Upper lobe of left lung (tissue), 6 donors: Measurements from ENCODE around the gene DPP4. TPM values are rescaled to one million over a fixed set of nuclear protein-coding genes. Genes with fewer than 3 reads are reported as not detected.
A peak's percentile ranks its signal among the peaks of the same experiment; 100 is the strongest.
"Not testable (repeated sequence)": the region's sequence is repeated elsewhere in the genome, so short reads cannot be mapped to it uniquely, and the experiment has no call there.

Source experiments
- ATAC-seq, 2 donors: fragments of 200-7000 bp; cut with Tn5 transposase; one replicate each; pipeline ENCODE4 v1.9.1; 2022; ENCODE audit warnings: mild to moderate bottlenecking in 2 of 2, moderate library complexity in 2 of 2; ENCODE audit not compliant: low FRiP score in 2 of 2
- DNase-seq, 2 donors: peaks; one replicate each; pipeline ENCODE4 v3.0.0-alpha.2; 2019 to 2020
- H3K27ac ChIP-seq, 4 donors: fragments of 200-600 bp; sonication (generic); one replicate each; pipeline ENCODE4 v1.5.1; 2016 to 2019
- H3K27me3 ChIP-seq, 4 donors: fragments of 200-600 bp; sonication (generic); one replicate each; pipeline ENCODE4 v1.5.1; 2017 to 2019
- H3K36me3 ChIP-seq, 4 donors: fragments of 200-600 bp; sonication (generic); one replicate each; pipeline ENCODE4 v1.5.1; 2016 to 2019
- H3K4me1 ChIP-seq, 4 donors: fragments of 200-600 bp; sonication (generic); one replicate each; pipeline ENCODE4 v1.5.1; 2018 to 2019
- H3K4me3 ChIP-seq, 4 donors: fragments of 200-600 bp; sonication (generic); one replicate each; pipeline ENCODE4 v1.5.1; 2017 to 2019; ENCODE audit warnings: mild to moderate bottlenecking in 2 of 4, moderate library complexity in 1 of 4
- H3K9me3 ChIP-seq, 4 donors: fragments of 200-600 bp; sonication (generic); one replicate each; pipeline ENCODE4 v1.5.1; 2018 to 2019
- CTCF ChIP-seq, 6 experiments: fragments of 450-650 bp in 4 of 6; fragments of 200-600 bp in 2 of 6; sonication (generic) in 2 of 6; IDR thresholded peaks; one replicate each; pipeline ENCODE4 v1.5.1; 2016 to 2019; ENCODE audit warnings: antibody characterized with exemption in 6 of 6
- EP300 ChIP-seq, 4 donors: sonication (generic); formaldehyde crosslinking; IDR thresholded peaks; one replicate each; pipeline ENCODE4 v1.5.1; 2017; ENCODE audit warnings: antibody characterized with exemption in 4 of 4, control low read depth in 2 of 4
- POLR2A ChIP-seq, 4 donors: fragments of 450-650 bp; IDR thresholded peaks; one replicate each; pipeline ENCODE4 v1.5.1; 2016 to 2017; ENCODE audit warnings: antibody characterized with exemption in 4 of 4, mild to moderate bottlenecking in 2 of 4
- POLR2AphosphoS5 ChIP-seq, 2 donors: sonication (generic); formaldehyde crosslinking; IDR thresholded peaks; one replicate each; pipeline ENCODE4 v1.5.1; 2017; ENCODE audit warnings: antibody characterized with exemption in 2 of 2
- WGBS, 2 donors: methylation state at CpG; one replicate each; pipeline ENCODE4 v1.1.5; 2017 to 2018; 5-methylcytosine and 5-hydroxymethylcytosine counted together
- total RNA-seq, 6 donors: library from RNA; depleted of rRNA in 4 of 6; stranded (reverse); fragments of >200 nt in 4 of 6; gene quantifications; one replicate each; pipeline versions ENCODE4 v1.1.0 to v1.2.1, GENCODE V29; 2016 to 2021
- donor health status: DM: no; HTN: no; CAD: no; lungs with moderate emphysema.
- donor health status: DM: no; HTN: yes; CAD: no; lungs with severe emphysema.

Gene DPP4
- total RNA-seq, 6 donors from 2014 or later = 16.4 to 77.3 (median 27.5) TPM

- Histone ChIP-seq H3K36me3 (no peaks in the 10 kb centered on the region), H3K4me1 (peaks cover 0 to 4% (median 0%) of the 10 kb centered on the region in 4 donors), H3K4me3 (no peak overlapping the region), H3K27me3 (no peaks in the 10 kb centered on the region), H3K9me3 (peaks cover 0 to 6% (median 6%) of the 10 kb centered on the region in 4 donors), H3K27ac (peak overlapping the region in 1 of 4 donors; percentile 73)
- no peak for DNase-seq
- WGBS, 2 donors = 76 to 79% methylated on average over 2 of the region's 2 CpGs
- no peak for ATAC-seq
- TF ChIP-seq POLR2AphosphoS5 (IDR thresholded peaks at IDR 0.05) = no peak
- no peak for TF ChIP-seq CTCF (IDR thresholded peaks at IDR 0.05)
- no peak for TF ChIP-seq EP300 (IDR thresholded peaks at IDR 0.05)
- no peak for TF ChIP-seq POLR2A (IDR thresholded peaks at IDR 0.05)
Measured at GRCh38 chr2:162056796-162057399, 17.1 kb downstream of the DPP4 start.

DNA sequence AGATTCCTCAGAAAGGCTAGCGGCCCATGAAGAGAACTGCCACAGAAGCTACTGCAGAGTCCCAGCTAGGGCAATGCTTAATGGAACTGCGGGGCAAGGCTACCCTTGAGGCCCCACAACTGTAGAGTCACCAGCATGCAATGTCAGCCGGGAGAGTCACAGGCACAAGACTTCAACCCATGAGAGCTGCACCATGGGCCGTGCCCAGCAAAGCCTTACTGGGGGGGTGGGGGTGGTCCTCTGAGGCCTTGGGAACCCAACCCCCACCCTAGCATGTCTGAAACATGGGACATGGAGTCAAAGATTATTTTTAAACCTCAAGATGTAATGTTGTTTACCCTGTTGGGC, 20.2 kb downstream of the DPP4 start:
- Histone ChIP-seq H3K4me1 (no peaks in the 10 kb centered on the region), H3K9me3 (peaks cover 0 to 6% (median 6%) of the 10 kb centered on the region in 4 donors), H3K4me3 (no peak overlapping the region), H3K27ac (no peak overlapping the region), H3K36me3 (no peaks in the 10 kb centered on the region), H3K27me3 (no peaks in the 10 kb centered on the region)
- TF ChIP-seq POLR2A (IDR thresholded peaks at IDR 0.05) = no peak
- DNase-seq (peak in 1 of 2 donors; percentile 1), ATAC-seq (no peak)
- 83 to 100% methylated on average over 1 to 4 of the region's 4 CpGs for WGBS, 2 donors

DNA sequence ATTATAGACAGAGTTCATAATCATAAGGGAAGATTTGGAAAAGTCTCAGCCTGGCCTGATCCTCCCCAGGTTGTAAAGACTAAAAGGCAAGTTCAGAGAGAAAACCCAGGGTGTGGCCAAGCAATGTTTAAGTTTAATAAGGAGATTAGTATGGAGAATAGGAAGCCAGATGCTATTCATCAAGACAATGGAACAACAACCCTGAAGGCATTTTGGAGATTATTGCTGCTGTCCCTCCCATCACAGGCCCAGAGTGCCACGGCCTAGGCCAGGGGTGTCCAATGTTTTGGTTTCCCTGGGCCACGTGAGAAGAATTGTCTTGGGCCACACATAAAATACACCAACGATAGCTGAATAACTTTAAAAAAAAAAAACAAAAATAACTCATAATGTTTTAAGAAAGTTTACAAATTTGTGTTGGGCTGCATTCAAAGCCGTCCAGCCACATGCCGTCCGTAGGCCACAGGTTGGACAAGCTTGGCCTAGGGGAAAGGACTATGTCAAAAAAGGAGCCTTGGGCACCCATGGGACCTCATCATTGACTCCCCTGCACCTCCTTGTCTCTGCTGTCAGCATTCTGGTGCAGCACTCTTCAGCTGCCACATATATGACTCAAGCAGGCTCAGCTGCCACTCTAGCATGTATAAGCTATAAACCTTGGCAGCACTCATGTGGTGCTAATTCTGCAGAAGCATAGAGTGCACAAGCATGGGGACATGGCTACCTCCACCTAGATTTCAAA, 20.8 kb downstream of the DPP4 start:
- H3K4me1 ChIP-seq = no peaks in the 10 kb centered on the region
- H3K27ac ChIP-seq = no peak overlapping the region
- 71 to 81% methylated on average over 6 of the region's 6 CpGs for WGBS, 2 donors
- H3K27me3 ChIP-seq = no peaks in the 10 kb centered on the region
- DNase-seq = no peak
- TF ChIP-seq CTCF (IDR thresholded peaks at IDR 0.05) (no peak), POLR2A (IDR thresholded peaks at IDR 0.05) (no peak), POLR2AphosphoS5 (IDR thresholded peaks at IDR 0.05) (no peak), EP300 (IDR thresholded peaks at IDR 0.05) (no peak)
- no peaks in the 10 kb centered on the region for H3K36me3 ChIP-seq
- H3K4me3 ChIP-seq = no peak overlapping the region
- H3K9me3 ChIP-seq = peaks cover 0 to 6% (median 6%) of the 10 kb centered on the region in 4 donors
- no peak for ATAC-seq

GRCh38 chr2:162050513-162050961, 23.5 kb downstream of the DPP4 start:
- ATAC-seq (no peak), DNase-seq (no peak)
- no peaks in the 10 kb centered on the region for H3K4me1 ChIP-seq
- no peak overlapping the region for H3K27ac ChIP-seq
- no peak overlapping the region for H3K4me3 ChIP-seq
- H3K27me3 ChIP-seq = no peaks in the 10 kb centered on the region
- H3K36me3 ChIP-seq = no peaks in the 10 kb centered on the region
- 79% methylated on average over 8 of the region's 8 CpGs for WGBS, 2 donors
- no peak for TF ChIP-seq POLR2A (IDR thresholded peaks at IDR 0.05)
- TF ChIP-seq CTCF (IDR thresholded peaks at IDR 0.05) = no peak
- TF ChIP-seq EP300 (IDR thresholded peaks at IDR 0.05) = no peak
- TF ChIP-seq POLR2AphosphoS5 (IDR thresholded peaks at IDR 0.05) = no peak
- no peaks in the 10 kb centered on the region for H3K9me3 ChIP-seq

GRCh38 chr2:162049089-162049488, 24.9 kb downstream of the DPP4 start:
- WGBS, 2 donors = 97 to 100% methylated on average over 3 of the region's 3 CpGs

More at GRCh38 chr2:162049089-162049488, 24.9 kb downstream of the DPP4 start:
- not testable (repeated sequence) for H3K4me1 ChIP-seq, H3K27me3 ChIP-seq, H3K9me3 ChIP-seq, H3K4me3 ChIP-seq, H3K36me3 ChIP-seq, ATAC-seq, H3K27ac ChIP-seq, DNase-seq
